ENCODE results near the gene MYMK. TPM values are rescaled to one million over a fixed set of nuclear protein-coding genes. Genes with fewer than 3 reads are reported as not detected.

Gene MYMK
- total RNA-seq, 4 donors from 2014 or later: not detected

DNA sequence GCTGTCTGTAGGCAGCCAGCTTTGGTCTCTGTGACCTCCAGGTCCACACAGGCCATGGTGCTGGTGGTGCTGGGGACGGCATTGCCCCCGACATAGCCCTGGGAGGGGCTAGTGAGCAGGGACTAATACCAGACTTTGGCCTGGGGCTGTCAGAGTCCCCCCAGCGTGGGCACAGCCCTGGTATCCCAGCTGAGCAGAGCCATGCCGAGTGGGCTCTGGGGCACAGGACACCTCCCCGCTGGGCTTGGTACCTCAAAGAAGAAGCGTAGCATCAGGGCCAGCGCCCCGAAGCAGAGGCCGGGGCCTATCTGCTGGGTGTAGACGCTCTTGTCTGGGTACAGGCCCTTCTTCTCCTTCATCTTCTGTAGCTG, 9.5 kb downstream of the MYMK start:
- intact Hi-C loops (cut with DNase I; ENCODE audit: low total_unique reads): no loop called here
- TF ChIP-seq, protein P1, sequence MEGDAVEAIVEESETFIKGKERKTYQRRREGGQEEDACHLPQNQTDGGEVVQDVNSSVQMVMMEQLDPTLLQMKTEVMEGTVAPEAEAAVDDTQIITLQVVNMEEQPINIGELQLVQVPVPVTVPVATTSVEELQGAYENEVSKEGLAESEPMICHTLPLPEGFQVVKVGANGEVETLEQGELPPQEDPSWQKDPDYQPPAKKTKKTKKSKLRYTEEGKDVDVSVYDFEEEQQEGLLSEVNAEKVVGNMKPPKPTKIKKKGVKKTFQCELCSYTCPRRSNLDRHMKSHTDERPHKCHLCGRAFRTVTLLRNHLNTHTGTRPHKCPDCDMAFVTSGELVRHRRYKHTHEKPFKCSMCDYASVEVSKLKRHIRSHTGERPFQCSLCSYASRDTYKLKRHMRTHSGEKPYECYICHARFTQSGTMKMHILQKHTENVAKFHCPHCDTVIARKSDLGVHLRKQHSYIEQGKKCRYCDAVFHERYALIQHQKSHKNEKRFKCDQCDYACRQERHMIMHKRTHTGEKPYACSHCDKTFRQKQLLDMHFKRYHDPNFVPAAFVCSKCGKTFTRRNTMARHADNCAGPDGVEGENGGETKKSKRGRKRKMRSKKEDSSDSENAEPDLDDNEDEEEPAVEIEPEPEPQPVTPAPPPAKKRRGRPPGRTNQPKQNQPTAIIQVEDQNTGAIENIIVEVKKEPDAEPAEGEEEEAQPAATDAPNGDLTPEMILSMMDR (IDR thresholded peaks at IDR 0.05): no peak
- no peak for TF ChIP-seq POLR2A (IDR thresholded peaks at IDR 0.05)
- H3K4me3 ChIP-seq (ENCODE audit: low read depth, poor library complexity, severe bottlenecking): no peak overlapping the region
- WGBS, 2 donors: 86 to 94% methylated on average over 6 to 10 of the region's 10 CpGs
- no peak for DNase-seq (ENCODE audit: low spot score in 2 of 2)

DNA sequence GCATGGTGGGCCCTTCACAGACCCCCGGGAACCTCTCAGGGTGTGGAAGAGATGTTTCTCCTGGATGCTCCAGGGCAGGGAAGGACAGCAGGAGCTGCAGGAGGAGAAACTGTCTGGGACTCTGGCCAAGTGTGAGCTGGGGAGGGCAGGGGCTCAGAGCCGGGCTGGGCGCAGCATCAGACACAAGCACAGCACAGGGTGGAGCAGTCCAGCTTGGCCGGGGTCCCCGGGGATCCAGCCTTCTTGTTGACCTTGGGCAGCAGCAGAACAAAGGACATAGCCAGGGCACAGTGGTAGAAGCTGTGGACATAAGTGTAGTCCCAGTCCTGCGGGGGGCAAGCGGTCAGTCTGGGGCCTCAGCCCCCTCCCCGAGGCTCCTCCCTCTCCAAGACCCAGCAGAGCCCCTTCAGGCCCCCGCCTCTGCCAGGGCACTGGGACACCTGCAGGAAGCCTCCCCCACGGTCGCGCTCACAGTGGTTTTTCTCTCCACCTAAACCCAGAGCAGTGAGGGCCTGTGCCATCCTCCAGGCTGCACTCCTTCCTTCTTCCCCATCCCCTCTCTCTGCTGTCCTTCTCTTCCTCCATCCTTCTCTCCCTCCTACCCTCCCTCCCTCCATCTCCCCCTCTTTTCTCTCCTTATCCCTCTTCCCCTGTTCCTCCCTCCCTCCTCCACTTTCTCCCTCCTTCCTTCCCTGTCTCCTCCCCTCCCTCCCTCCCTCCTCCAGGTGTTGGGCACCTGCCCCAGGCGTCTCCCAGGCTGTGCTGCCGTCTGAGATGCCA, 10.1 kb downstream of the MYMK start:
- no peak for TF ChIP-seq POLR2A (IDR thresholded peaks at IDR 0.05)
- TF ChIP-seq, protein P1 (IDR thresholded peaks at IDR 0.05): no peak
- no peak for DNase-seq (ENCODE audit: low spot score in 2 of 2)
- intact Hi-C loops (cut with DNase I; ENCODE audit: low total_unique reads): no loop called here
- no peak overlapping the region for H3K4me3 ChIP-seq (ENCODE audit: low read depth, poor library complexity, severe bottlenecking)
- 40 to 42% methylated on average over 13 of the region's 14 CpGs for WGBS, 2 donors

DNA sequence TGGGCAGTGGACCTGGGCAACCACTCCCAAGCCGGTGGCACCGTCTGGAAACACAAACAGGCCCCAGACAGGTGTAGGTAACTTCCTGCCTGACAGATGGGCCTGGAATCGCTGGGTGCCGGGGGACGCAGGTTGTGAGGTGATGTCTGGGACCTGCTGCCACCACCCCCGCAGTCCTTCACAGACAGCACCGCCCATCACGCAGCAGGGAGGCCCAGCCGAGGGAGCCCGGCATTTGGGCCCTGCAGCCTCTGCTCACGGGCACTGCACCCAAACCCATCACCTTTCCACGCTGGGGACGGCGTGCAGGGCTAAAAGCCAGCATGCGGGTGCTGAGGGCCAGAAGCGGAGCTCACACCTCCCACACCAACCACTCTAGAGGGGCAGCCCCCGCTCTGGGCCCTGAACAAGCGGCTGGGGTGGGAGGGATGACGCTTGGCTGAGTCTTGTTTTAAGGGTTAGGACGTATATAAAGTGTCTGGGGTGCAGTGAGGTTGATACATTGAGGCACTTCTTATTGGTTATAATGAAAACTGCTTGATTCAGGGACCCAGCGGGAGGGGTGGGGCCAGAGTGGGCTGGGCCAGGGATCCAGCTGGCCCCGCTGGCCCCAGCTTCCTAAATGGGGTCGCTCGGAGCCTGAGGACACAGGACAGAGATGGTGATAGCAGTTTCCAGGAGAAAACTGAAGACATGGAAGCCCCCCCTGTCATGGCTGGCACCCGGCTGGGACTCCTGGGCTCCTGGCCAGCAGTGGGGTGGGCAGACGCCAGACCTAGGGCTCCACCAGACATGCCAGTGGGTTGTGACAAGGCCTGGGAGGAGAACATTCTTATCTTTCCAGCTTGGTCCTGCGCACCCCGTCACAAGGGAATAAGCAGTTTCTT, 11.3 kb downstream of the MYMK start:
- intact Hi-C loops (cut with DNase I; ENCODE audit: low total_unique reads): no loop called here
- DNase-seq (ENCODE audit: low spot score in 2 of 2): no peak

DNA sequence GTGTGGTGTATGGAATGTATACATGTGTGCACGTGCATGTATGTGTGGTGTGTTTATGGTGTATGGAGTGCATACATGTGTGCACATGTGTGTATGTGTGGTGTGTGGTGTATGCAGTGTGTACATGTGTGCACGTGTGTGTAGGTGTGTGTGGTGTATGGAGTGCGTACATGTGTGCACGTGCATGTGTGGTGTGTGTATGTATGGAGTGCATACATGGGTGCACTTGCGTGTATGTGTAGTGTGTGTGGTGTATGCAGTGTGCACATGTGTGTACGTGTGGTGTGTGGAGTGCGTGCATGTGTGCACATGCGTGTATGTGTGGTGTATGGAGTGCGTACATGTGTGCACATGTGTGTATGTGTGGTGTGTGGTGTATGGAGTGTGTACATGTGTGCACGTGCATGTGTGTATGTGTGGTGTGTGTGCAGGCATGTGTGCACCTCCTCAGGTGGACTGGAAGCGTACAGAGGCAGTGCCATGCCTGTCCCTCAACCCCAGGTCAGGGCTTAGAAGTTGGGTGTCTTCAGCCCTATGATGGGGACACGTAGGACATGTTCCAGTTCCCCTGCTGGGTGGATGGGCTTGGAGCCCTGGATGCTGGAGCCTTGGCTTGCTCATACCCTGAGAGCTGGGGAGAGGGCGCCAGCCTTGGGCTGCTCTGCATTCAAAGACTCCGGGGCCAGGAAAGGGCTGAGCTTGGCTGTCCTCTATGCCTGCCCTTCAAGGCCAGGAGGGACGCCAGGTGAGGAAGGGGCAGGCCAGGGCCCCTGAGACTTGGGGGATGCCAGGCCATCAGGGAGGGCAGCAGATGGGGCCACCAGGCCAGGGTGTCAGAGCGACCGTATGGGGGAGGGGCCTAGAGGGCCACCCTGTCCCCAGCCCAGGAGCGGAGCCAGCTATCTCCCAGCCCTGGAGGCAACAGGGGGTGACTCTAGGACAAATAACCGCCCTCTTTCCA, 12.2 kb downstream of the MYMK start:
- no peak overlapping the region for H3K4me3 ChIP-seq (ENCODE audit: low read depth, poor library complexity, severe bottlenecking)
- intact Hi-C loops (cut with DNase I; ENCODE audit: low total_unique reads): no loop called here
- no peak for DNase-seq (ENCODE audit: low spot score in 2 of 2)
- WGBS, 2 donors: 83 to 86% methylated on average over 14 to 15 of the region's 19 CpGs
- no peak for TF ChIP-seq POLR2A (IDR thresholded peaks at IDR 0.05)
- TF ChIP-seq, protein P1 (IDR thresholded peaks at IDR 0.05): peak in 1 of 3 donors; percentile 9

More for the DNA sequence above, 11.3 kb downstream of the MYMK start:
- no peak overlapping the region for H3K4me3 ChIP-seq (ENCODE audit: low read depth, poor library complexity, severe bottlenecking)
- TF ChIP-seq, protein P1 (IDR thresholded peaks at IDR 0.05): no peak
- no peak for TF ChIP-seq POLR2A (IDR thresholded peaks at IDR 0.05)
- WGBS, 2 donors: 57 to 59% methylated on average over 18 to 24 of the region's 28 CpGs

DNA sequence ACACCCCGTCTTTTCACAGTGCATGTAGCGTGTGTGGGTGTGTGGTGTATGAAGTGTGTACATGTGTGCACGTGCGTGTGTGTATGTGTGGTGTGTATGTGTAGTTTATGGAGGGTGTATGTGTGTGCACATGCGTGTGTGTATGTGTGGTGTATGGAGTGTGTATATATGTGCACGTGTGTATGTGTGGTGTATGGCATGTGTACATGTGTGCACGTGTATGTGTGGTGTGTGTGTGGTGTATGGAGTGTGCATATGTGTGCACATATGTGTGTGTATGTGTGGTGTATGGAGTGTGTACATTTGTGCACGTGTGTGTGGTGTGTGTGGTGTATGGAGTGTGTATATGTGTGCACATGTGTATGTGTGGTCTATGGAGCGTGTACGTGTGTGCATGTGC, 13.2 kb downstream of the MYMK start:
- no peak overlapping the region for H3K4me3 ChIP-seq (ENCODE audit: low read depth, poor library complexity, severe bottlenecking)
- TF ChIP-seq POLR2A (IDR thresholded peaks at IDR 0.05): no peak
- TF ChIP-seq, protein P1 (IDR thresholded peaks at IDR 0.05): no peak
- 87 to 88% methylated on average over 10 of the region's 10 CpGs for whole genome bisulfite sequencing, 2 donors
- no peak for DNase-seq (ENCODE audit: low spot score in 2 of 2)
- intact Hi-C loops (cut with DNase I; ENCODE audit: low total_unique reads): no loop called here
